HG03097 (cell line): ENCODE results near the gene VIT.
"Not testable (repeated sequence)": the region's sequence is repeated elsewhere in the genome, so short reads cannot be mapped to it uniquely, and the experiment has no call there.

Source experiments
- ATAC-seq: cut with Tn5 transposase; IDR thresholded peaks from one replicate; pipeline ENCODE4 v1.9.1; 2021; ENCODE audit not compliant: unreplicated experiment, low FRiP score

Gene VIT

DNA sequence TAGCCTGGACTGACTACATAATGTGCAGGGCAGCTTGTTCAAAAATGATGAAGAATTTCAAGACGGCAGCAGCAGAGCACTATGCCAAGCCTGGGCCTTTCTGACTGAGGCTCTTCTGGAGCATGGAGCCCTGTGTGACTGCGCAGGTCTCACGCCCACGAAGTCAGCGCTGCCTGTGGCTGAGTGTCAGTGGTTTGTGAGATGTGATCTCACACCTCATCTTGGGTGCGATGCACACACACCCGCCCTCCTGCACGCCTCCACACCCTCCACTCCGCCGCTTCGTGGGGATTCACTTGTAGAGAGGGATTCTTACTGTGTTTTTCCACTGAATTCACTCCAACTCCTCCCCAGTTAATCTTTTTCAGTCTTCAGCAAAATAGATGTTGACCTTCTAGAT lies 103.9 kb downstream of the VIT start:
- ATAC-seq, result no peak

DNA sequence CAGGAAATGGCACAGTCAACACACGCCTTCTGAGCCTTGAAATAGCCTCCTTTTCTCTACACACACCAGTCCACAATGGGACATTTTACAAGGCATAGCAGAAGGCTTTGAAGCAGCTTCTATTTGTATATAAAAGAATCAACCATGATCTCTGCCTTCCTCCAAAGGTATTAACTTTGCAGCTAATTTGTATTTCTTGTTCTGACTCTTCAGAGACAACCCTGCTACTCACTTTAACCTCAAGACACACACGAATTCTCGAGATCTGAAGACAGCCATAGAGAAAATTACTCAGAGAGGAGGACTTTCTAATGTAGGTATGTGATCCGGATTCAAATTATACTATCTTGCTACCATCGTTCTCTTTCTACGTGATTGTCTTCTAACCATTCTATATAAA lies 104.6 kb downstream of the VIT start:
- ATAC-seq, result no peak

DNA sequence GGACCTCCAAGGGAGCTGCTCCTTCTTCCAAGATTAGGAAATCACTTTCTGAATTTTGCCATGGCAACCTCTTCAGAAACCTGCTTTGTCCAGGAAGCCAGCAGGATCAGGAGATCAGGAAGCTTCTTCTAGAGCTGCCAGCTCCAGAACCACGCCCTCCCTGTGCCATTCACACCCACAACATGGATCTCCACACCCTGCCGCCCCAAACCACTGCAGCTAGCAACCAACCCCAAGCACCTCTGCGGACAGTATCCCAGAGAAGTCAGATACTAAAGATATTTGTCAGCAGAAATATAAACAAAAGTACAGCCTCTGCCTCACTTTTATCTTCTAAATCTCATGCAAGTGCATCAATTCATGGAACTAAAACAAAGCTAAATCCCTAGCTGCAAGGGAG lies 106.4 kb downstream of the VIT start:
- ATAC-seq, result no peak

DNA sequence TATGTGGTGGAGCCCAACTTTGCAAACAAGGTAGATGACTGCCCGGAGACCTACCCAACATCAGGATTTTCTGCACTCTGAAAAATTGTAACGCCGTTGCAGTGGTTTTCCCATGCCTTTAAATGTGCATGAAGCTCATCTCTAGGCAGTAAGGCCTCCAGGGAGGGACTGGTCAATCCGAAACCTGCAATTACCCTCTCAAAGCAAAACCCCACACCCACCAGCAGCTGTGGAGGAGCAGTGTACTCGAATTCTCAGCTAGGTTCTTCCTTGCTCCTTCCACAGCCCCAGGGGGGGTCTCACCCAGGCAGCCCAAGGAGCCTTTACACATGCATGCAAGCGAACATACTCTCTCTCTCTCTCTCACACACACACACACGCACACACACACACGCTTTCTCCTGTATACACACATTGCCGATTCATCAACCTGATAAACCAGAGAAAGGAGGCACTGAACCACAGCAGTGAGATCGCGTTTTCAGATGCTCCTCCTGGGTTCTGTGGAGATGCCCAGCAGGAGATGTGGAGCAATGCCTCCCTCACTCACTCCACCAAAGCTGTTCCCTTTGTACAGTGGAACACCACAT lies 109.2 kb downstream of the VIT start:
- ATAC-seq, result no peak

DNA sequence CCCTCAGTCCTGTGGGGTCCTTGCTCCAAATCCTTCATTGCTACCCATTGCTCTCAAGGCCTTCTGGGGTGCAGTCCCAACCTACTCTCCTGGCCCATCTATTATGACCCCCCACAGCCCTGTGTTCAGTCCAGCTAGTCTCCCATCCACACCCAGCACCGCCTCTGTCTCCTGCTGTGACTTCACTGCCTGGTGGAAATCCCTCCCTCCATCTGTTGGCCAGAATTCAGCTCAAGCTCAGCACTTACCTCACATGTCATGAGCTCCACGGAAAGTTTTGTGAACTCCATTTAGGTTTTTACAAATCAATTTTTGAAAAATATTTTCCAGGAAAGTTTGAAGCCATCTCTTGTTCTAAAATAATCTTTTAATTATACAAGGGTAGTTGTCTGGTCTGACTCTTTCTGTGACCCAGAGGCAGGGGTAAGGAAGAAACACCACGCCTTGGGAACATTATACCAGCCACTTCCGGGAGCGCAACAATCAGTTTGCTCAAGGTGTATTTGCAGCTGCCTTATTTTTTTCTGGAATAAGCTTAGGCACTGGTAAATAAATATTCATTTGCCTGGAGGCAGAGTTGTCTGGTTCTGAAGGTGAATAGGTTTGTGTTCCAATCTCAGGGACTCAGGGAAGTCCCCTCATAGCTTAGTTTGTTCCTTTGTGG lies 110.8 kb downstream of the VIT start:
- ATAC-seq, result no peak

DNA sequence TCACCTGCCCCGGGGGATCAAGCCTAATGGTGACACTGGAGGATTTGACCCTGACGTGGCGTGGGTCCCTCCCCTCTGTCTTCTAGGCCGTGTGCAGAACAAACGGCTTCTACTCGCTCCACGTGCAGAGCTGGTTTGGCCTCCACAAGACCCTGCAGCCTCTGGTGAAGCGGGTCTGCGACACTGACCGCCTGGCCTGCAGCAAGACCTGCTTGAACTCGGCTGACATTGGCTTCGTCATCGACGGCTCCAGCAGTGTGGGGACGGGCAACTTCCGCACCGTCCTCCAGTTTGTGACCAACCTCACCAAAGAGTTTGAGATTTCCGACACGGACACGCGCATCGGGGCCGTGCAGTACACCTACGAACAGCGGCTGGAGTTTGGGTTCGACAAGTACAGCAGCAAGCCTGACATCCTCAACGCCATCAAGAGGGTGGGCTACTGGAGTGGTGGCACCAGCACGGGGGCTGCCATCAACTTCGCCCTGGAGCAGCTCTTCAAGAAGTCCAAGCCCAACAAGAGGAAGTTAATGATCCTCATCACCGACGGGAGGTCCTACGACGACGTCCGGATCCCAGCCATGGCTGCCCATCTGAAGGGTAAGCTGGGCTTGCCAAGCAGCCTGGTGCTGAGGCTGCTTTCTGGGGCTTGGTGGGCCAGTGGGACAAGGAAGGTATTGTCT lies 112.0 kb downstream of the VIT start:
- ATAC-seq, result no peak

DNA sequence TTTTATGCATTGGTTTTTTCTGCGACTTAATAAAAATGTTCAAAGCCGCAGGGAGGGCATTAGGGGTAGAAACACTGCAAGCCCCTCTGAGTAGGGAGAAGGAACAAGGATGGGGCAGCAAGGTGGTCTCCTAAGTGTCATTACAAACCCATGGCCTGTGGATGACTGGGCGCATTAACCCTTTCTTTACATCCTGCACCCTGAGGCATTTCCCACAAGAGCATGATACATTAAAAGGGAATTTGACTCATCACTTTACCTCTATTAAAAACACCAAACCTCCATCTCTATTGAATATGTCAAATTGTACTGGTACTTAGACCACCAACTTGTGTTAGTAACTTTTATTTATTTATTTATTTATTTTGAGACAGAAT lies 112.5 kb downstream of the VIT start:
- no peak for ATAC-seq

DNA sequence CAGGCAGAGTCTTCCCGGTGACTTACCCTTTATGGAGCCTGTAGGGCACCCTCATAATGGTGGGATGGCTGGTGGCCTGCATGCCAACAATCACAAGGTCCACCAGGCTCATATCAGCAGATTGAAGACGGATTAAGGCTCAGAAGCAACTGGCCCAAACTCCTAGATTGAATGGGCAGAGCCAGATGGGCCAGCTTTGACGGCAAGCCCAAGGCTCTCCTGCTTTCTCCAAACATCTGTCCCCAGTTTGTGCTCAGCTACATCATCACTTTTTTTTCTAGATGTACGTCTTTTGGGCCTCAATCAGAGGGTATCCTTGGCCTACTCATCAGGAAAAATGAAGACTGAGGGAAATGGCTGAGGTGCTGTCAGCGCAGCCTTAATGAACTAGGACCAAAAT lies 114.6 kb downstream of the VIT start:
- no peak for ATAC-seq

DNA sequence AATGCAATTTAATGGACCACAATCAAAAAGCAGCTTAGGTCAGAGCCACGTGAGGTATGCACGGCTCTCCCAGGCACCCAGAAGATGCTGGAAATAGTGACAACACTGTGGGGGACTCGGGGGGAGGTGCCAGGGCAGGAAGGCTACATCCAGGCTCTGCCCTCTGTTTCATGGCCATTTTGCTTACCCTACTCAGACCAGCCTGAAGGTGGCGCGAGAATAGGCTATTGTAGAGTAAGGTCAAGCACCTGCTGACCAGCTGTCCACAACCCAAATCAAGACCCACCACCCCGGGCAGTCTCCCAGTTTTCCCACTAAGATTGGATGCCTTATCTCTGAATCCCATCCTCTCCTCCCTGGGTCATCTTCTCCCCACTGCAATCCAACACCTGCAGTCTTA lies 115.7 kb downstream of the VIT start:
- ATAC-seq, result no peak

DNA sequence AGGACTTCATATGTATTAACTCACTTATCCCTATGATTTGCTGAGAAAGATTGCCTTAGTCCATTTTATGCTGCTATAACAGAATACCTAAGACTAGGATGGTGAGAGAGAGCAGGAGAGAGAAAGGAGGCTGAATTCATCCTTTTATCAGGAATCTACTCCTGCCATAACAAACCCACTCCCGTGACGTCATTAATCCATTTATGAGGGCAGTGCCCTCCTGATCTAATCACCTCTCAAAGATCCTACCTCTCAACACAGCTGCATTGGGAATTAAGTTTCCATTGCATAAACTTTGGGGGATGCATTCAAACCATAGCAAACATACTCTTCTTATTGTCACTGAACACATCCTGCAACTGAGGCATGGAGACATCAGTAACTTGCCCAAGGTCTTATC lies 122.0 kb downstream of the VIT start:
- no peak for ATAC-seq

DNA sequence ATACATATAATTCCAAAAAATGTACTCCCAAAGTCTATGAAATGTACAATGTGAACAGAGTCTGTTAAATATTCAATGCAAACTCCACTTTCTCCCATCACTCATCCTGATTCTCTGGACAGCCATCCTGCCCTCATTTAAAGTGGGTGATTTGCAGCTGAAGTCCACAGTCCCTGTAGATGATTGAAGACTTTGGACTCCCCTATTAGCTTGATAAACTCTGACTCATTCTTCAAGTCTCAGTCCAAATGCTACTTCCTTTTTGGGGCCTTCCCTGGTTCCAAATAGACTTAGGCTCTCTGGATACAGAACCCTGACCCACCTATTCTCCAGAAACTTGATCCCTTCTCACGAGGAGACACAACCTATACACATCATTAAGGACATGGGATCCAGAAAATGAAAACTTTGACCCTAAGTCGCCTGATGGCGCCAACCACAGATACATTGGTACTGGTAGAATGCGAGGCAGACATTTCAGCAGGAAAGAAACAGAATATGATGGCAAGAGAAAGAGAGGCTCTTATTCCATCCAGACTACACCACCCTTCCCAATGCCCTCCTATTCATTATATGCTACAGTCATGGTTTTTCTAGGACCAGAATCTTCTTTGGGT lies 122.7 kb downstream of the VIT start:
- ATAC-seq, result no peak

DNA sequence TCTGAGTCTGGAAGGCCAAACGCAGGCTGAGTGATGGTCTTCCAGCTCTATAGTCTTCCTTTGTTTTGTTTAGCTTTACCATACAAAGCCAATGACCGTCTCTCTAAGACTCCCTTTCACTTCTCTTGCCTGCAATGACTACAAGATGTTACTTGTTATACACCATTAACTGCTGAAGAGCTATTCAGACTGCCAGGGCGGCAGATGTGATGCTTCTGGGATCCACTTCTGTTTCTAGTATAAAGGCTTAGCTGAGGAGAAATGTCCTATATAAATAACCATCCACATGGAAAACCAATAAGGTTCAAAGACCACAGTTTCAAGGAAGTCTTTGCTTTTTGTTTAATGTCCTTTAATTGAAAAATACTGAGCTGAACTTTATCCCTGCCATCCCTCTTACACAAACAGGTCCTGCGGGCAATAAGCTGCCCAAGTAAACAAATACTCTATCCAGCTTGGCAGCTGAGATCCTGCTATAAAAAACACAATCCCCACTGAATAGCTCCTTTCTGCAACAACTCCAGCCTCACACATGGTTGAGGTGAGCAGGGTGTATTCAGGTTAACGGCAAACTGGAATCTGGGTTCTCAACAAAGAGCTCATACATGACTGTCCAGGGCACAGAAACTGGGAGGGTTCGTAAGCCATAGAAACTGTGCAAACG lies 124.6 kb downstream of the VIT start:
- no peak for ATAC-seq

DNA sequence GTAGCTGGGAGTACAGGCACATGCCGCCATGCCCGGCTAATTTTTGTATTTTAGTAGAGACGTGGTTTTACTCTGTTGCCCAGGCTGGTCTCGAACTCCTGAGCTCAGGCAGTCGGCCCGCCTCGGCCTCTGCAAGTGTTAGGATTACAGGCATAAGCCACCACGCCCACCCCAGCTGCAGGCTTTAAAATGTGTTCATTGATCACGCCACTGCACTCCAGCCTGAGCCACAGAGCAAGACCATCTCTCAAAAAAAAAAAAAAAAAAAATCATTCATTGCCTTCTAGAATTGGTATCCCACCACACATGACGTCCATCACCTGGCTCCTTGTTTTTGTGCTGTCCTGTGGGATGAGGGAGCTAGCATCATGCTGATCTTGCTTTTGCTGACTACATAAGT lies 127.4 kb downstream of the VIT start:
- no peak for ATAC-seq

DNA sequence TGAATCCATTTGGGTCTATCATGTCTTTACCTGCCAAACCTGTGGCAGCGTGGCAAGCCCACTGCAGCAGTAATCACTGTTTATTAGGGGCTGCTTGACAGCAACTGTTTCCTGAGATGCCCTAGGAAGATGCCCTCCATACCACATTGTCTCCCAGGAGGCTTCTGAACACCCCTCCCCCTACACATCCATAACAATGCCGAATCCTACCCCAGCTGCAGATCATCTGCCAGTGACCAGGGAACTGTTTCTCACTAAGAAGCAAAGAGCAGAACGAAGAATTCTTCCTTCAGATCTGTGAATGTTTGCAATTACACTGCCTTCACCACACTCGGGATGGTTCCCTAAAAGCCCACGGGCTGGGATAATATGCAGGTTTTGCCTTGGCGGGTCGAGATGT lies 127.8 kb downstream of the VIT start:
- no peak for ATAC-seq

DNA sequence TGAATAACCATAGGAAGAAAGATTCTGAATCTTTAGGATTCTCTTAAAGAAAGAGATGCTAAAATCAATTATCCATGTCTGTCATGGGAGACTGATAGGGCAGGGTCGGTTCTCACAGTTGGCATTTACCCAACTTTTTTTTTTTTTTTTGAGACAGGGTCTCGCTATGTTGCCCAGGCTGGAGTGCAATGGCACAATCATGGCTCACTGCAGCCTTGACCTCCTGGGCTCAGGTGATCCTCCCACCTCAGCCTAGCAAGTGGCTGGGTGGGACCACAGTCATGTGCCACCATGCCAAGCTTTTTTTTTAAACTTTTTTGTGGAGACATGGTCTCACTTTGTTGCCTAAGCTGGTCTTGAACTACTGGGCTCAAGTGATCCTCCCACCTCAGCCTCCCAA lies 128.2 kb downstream of the VIT start:
- not testable (repeated sequence) for ATAC-seq

DNA sequence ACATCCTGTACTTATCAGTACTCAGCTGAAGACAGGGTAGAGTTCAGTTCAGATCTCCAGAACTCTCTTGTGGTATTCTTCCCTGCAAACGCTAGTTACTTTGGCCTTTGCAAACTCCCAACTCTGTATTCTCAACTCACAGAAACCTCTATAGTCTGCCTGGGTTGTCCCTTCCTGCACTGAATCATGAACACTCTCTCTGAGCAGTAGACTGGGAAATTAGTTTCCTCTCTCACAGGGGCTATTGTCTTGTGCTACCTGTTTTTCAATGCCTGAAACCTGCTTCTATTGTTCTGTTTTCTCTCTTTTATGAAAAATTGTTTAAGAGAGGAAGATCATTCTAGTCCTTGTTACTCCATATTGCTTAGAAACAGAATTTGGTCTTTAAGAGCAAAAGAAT lies 134.7 kb downstream of the VIT start:
- ATAC-seq, result no peak

DNA sequence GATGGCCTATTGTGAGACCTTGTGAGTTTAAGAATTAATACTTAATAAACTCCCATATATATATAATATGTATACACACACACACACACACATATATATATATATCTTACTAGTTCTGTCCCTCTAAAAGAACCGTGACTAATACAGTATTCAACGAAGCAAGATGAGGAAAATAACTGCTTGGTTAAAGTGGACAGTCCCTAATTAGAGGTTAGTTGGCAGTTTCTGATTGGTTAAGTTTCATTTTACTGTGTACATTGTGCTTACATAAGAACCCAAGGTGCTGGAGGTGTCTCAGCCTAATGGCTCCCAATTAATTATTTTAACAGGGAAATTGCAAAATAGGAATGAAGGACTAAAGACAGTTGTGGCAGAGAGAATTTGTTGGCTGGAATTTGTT lies 137.7 kb downstream of the VIT start:
- no peak for ATAC-seq

DNA sequence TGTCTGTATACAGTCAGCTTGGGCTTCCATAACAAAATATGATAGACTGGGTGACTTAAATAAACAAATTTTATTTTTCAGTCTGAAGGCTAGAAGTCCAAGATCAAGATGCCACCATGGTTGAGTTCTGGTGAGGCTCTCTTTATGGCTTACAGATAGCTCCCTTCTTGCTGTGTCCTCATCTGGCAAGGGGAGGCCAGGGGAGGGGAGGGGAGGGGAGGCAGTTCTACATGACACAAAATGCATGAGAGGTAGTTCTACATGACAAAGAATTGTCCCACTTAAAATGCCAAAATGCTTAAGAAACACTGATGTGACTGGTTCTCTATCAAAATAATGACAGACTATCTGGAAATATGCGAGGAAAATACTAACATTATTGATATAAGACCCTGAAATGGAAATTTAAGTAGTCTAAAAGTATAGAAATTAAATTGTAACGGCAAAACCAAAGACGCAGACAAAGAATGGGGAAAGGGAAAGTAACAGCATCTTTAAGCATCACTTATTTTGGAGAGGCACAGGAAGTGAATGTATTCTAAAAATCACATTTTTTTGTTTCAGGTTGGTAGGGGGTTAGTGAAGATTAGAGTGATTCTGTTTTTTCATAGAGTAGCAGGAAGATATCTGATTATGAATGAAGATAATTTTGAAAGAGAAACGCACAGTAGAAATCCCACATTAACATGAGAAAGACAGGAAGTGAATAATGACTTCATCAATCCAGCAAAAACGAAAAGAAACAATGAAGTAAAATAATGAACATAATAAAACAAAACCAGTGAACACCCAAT lies 138.4 kb downstream of the VIT start:
- no peak for ATAC-seq

DNA sequence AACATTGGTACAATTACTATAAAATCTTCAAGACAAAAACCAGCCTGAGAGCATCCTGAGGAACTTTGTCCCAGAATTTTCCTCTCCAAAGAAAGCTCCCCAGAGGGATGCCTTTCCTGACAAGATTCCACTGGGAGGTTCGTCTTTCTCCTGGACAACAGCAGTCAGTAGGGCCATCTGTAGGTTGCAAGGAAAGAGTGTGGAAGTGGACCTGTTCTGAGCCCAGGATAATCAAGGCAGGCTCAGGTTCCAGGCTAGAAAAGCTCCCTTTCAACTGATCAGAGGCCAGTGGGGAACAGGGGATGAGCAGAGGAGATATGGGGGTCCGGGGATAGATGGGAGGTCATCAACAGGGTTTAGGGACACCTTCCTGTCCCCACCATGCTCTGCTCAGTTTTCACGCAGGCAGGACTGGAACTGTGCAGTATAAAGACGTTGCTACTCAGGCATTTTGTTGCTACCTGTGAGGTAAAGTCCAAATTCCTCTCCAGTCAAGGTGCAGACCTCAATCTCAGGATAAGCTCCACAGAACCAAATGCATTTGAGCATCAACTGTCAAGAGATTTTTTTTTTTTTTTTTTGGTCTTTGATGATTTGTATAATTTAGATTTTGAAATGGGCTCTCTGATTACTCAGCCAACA lies 143.6 kb downstream of the VIT start:
- no peak for ATAC-seq

DNA sequence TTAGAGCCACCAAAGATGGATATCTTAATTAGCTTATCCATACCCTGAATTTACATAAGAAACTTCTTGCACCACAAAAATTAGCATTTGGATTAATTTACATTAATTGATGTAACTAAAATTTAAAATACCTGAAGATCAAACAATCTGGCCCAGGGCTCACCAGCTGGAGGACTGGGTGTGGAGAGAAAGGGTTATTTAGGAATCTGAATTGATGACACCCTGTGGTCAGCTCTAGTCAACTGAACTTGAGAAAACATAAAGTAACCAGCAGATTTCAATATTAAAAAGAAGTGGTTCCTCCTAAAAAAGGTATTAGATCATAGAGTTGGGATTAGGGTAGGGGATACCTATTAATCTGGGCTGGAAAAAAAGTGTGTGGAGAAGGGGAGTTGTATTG lies 147.3 kb downstream of the VIT start:
- no peak for ATAC-seq
